Renal cortical epithelial cell (primary cell): ENCODE data around the gene TEKT3. TPM values are rescaled to one million over a fixed set of nuclear protein-coding genes. Genes with fewer than 3 reads are reported as not detected.

Source experiments
- DNase-seq: peaks from one replicate; pipeline ENCODE4 v3.0.0-alpha.2; 2011; ENCODE audit warnings: low read depth
- total RNA-seq: library from RNA; depleted of rRNA; stranded (reverse); fragments of >200 nt; gene quantifications from 2 replicates; pipeline ENCODE4 v1.2.3, GENCODE V29; 2014

The TEKT3 gene
- total RNA-seq, 1 donor from 2014 or later, result 0.10 TPM

GRCh38 chr17:15350777-15351477, 9.5 kb upstream of the TEKT3 start:
- DNase-seq, result no peak

GRCh38 chr17:15349119-15349518, 7.7 kb upstream of the TEKT3 start:
- DNase-seq, result no peak

GRCh38 chr17:15348021-15348420, 6.6 kb upstream of the TEKT3 start:
- DNase-seq, result peak; percentile 11

- no peak for DNase-seq
Observed at GRCh38 chr17:15346066-15346595, 4.7 kb upstream of the TEKT3 start.

- peak; percentile 22 for DNase-seq
Observed at GRCh38 chr17:15343749-15344148, 2.4 kb upstream of the TEKT3 start.

GRCh38 chr17:15342460-15342859, 1.1 kb upstream of the TEKT3 start:
- DNase-seq, result no peak

GRCh38 chr17:15341966-15342365, 569 bp upstream of the TEKT3 start:
- DNase-seq, result no peak

- no peak for DNase-seq
Observed at GRCh38 chr17:15340966-15341365, 431 bp downstream of the TEKT3 start.

GRCh38 chr17:15335446-15335845, 6.0 kb downstream of the TEKT3 start:
- DNase-seq, result no peak

GRCh38 chr17:15334266-15334665, 7.1 kb downstream of the TEKT3 start:
- no peak for DNase-seq

GRCh38 chr17:15332338-15332737, 9.1 kb downstream of the TEKT3 start:
- DNase-seq, result no peak

GRCh38 chr17:15323131-15323530, 18.3 kb downstream of the TEKT3 start:
- DNase-seq, result no peak

GRCh38 chr17:15321556-15322251, 19.7 kb downstream of the TEKT3 start:
- DNase-seq, result no peak

- DNase-seq, result no peak
Observed at GRCh38 chr17:15319452-15320010, 21.9 kb downstream of the TEKT3 start.

GRCh38 chr17:15311996-15312395, 29.4 kb downstream of the TEKT3 start:
- DNase-seq, result no peak

GRCh38 chr17:15309793-15310192, 31.6 kb downstream of the TEKT3 start:
- no peak for DNase-seq

- DNase-seq, result no peak
Observed at GRCh38 chr17:15309236-15309635, 32.2 kb downstream of the TEKT3 start.

- no peak for DNase-seq
Observed at GRCh38 chr17:15308758-15309157, 32.6 kb downstream of the TEKT3 start.

- DNase-seq, result no peak
Observed at GRCh38 chr17:15307710-15308111, 33.7 kb downstream of the TEKT3 start.

- no peak for DNase-seq
Observed at GRCh38 chr17:15303851-15304250, 37.5 kb downstream of the TEKT3 start.

GRCh38 chr17:15303268-15303667, 38.1 kb downstream of the TEKT3 start:
- no peak for DNase-seq

- DNase-seq, result no peak
Observed at GRCh38 chr17:15301845-15302244, 39.6 kb downstream of the TEKT3 start.

GRCh38 chr17:15298176-15298575, 43.2 kb downstream of the TEKT3 start:
- peak; percentile 64 for DNase-seq
